ENCODE measurements around the gene FHL3.

GRCh38 chr1:38043036-38043747 lies 37.9 kb upstream of the FHL3 start:
- TF ChIP-seq CTCF (IDR thresholded peaks at IDR 0.05; ENCODE audit: low read depth, low read length, missing input control) (no peak), SP1 (IDR thresholded peaks at IDR 0.05) (no peak), MAX (IDR thresholded peaks at IDR 0.05) (no peak), JUND (IDR thresholded peaks at IDR 0.05) (no peak), HNF4G (IDR thresholded peaks at IDR 0.05) (no peak), ATF3 (IDR thresholded peaks at IDR 0.05) (no peak), RXRA (IDR thresholded peaks at IDR 0.05) (no peak), TAF1 (conservative IDR thresholded peaks at IDR 0.05) (no peak), RAD21 (IDR thresholded peaks at IDR 0.05) (no peak)
